HG03108 (cell line): ENCODE data around the gene MPLKIP.
"Not testable (repeated sequence)": the region's sequence is repeated elsewhere in the genome, so short reads cannot be mapped to it uniquely, and the experiment has no call there.

ENCODE experiments used
- ATAC-seq: cut with Tn5 transposase; IDR thresholded peaks from one replicate; pipeline ENCODE4 v1.9.1; 2021; ENCODE audit warnings: moderate library complexity; ENCODE audit not compliant: unreplicated experiment

MPLKIP gene

GRCh38 chr7:40134428-40135316 is at the start of gene MPLKIP, which contains the start of gene SUGCT:
Gene MPLKIP (minus strand): TSS chr7:40134622. CDS start chr7:40134567, 55 bp downstream.
Gene SUGCT (plus strand): TSS chr7:40135005.
- ATAC-seq = peak; percentile 89

GRCh38 chr7:40182452-40182851 is 48.0 kb upstream of the MPLKIP start:
- ATAC-seq = no peak

GRCh38 chr7:40177071-40177470 is 42.6 kb upstream of the MPLKIP start:
- ATAC-seq = no peak

GRCh38 chr7:40175725-40176510 is 41.5 kb upstream of the MPLKIP start:
- ATAC-seq = no peak

GRCh38 chr7:40175256-40175655 is 40.8 kb upstream of the MPLKIP start:
- not testable (repeated sequence) for ATAC-seq

DNA sequence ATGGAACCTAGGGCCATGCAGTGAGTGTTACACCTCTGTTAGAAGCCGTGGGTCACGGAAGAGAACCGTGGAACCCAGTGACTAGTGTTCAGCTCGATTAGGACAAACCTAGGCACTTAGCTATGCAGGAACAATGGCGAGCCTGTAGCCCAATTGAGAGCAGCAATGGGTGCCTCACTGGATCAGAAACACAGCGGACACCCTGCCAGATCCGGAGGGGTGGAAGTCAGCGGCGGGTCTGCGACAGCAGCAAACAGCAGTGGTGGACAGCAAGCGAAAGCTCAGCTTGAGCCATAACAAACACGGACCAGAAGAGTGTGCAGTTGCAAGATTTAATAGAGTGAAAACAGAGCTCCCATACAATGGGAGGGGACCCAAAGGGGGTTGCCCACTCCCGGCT is 38.7 kb upstream of the MPLKIP start:
- not testable (repeated sequence) for ATAC-seq

GRCh38 chr7:40168266-40168665 is 33.8 kb upstream of the MPLKIP start:
- ATAC-seq = not testable (repeated sequence)

GRCh38 chr7:40167291-40167690 is 32.9 kb upstream of the MPLKIP start:
- ATAC-seq = no peak

- no peak for ATAC-seq
These were observed 30.8 kb upstream of the MPLKIP start for GRCh38 chr7:40165216-40165615.

GRCh38 chr7:40162516-40162915 is 28.1 kb upstream of the MPLKIP start:
- no peak for ATAC-seq

DNA sequence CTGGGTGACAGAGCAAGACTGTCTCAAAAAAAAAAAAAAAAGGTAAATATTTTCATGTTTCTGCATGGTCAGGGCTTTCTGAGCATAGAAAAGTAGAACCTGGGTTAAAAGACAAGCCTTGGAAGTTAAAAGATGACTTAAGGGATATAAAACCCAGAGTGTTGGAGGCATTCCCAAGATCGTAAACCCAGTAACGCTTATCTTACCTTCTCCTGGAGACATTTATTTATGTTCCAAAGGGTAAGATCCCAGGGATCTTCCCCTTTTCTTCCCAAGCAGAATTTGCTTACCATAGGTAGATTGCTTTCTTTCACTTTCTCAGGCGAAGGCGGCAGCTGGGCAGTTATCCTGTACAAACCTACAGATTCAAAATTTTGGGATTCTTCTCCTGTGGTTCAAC is 22.6 kb upstream of the MPLKIP start:
- no peak for ATAC-seq

DNA sequence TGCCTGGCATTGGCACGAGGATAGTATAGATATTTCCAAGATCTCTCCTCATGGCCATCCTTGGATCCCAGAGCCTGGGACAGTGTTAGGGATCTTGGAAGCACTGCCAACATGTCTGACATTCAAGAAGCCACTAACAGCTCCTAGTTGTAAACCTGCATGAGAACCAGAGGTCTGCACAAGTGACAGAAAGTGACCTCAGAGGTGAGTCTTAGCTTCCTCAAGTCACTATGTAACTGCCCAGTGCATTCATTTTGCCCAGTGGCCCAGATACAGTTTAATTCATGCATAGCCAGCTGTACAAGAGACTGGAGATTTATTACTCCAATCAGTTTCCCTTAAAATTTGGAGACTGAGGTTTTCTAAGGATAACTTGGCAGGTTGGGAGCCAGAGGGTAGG is 17.1 kb upstream of the MPLKIP start:
- ATAC-seq = no peak

DNA sequence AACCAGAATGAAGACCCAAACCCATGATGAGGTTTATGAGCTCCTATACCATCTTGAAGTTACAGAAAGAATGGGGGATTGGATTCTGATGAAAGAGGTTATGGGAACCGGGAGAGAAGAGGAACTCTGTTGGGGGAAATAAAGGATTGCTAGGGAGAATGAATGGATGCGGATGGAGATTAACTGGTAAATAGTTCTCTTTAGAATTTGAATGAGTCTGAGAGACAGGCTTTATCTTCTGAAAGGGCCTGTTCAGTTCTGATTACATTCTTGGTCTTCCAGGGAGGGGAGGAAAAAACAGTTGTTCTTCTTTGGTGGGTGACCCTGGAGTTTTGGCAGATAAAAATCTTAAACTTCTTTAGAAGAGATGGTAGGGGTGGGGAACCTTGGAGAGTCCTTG is 14.2 kb upstream of the MPLKIP start:
- no peak for ATAC-seq

DNA sequence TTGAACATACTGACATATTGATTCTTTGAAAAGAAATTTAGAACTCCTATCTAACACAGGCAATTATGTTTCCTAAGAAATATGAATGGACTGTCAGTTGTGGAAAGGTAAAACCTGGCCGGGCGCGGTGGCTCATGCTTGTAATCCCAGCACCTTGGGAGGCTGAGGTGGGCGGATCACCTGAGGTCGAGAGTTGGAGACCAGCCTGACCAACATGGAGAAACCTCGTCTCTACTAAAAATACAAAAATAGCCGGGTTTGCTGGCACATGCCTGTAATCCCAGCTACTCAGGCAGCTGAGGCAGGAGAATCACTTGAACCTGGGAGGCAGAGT is 13.8 kb upstream of the MPLKIP start:
- not testable (repeated sequence) for ATAC-seq

GRCh38 chr7:40147371-40148246 is 13.2 kb upstream of the MPLKIP start:
- ATAC-seq = no peak

DNA sequence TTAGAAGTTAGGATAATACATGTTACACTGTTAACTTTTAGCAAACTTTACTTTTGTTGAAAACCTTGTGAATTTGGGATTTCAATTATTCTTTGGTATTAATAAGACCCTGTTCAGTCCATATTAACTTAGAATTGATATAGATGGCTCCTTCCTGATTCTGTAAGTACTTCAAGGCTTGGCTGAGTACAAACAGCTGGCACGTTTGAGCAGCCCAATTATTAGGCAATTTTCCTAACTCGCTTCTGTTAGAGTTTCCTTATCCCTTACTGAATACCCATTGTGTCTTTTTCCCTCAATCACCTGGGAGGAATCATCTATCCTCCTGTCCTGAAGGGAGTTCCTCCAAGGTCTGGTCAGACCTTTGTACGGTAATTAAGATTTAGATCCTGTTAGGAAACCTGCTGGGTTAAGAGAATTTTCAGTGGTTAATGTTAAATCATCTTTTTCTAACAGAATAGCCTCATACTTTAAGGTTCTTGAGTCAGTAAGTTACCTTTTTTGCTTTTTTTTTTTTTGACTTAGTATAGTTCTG is 11.2 kb upstream of the MPLKIP start:
- not testable (repeated sequence) for ATAC-seq

- not testable (repeated sequence) for ATAC-seq
These were observed 7.5 kb upstream of the MPLKIP start for GRCh38 chr7:40141916-40142315.

DNA sequence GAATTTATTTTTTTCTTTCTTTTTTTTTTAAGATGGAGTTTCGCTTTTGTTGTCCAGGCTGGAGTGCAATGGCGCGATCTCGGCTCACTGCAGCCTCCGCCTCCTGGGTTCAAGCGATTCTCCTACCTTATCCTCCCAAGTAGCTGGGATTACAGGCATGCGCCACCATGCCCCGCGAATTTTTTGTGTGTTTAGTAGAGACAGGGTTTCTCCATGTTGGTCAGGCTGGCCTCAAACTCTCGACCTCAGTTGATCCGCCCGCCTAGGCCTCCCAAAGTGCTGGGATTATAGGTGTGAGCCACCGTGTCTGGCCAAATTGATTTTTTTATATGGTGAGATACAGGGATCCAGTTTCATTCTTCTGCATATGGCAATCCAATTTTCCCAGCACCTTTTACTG is 5.5 kb upstream of the MPLKIP start:
- ATAC-seq = not testable (repeated sequence)

- no peak for ATAC-seq
These were observed 4.6 kb upstream of the MPLKIP start for GRCh38 chr7:40138973-40139372.

DNA sequence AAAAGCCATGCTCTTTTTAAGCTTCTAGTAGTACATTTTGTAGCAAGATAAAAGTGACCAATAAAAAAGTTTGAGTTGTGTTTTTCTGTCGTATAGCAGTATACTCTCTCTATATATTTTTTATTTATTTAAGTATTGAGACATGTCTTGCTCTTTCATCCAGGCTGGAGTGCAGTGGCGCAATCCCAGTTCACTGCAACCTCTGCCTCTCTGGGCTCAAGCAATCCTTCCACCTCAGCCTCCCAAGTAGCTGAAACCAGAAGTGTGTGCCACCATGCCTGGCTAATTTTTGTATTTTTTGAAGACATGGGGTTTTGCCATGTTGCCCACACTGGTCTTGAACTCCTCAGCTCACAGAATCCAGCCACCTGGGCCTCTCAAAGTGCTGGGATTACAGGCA is 3.1 kb upstream of the MPLKIP start:
- no peak for ATAC-seq

DNA sequence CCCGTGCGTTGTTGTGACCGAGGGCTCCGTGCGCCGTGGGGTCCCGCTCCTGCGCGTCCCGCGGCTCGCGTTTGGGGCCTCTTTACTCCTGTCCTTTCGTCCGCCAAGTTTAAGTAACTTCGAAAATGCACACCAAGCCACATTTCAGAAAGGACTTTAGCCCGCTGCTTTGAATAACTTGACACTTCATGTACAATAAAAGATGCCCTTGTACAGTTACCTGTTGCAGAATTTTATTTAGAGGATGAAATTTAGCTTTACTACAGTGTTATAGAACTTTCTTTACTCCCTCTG is 842 bp upstream of the MPLKIP start:
- no peak for ATAC-seq
